ENCODE results near the gene ACAD9. TPM values are rescaled to one million over a fixed set of nuclear protein-coding genes. Genes with fewer than 3 reads are reported as not detected.
A peak's percentile ranks its signal among the peaks of the same experiment; 100 is the strongest.

The ACAD9 gene
- total and polyA plus RNA-seq, 2 of the 13 experiments (the other 11 are each of a cell fraction or from before 2014, with no cell fraction given) = 15.3 to 38.2 TPM

DNA sequence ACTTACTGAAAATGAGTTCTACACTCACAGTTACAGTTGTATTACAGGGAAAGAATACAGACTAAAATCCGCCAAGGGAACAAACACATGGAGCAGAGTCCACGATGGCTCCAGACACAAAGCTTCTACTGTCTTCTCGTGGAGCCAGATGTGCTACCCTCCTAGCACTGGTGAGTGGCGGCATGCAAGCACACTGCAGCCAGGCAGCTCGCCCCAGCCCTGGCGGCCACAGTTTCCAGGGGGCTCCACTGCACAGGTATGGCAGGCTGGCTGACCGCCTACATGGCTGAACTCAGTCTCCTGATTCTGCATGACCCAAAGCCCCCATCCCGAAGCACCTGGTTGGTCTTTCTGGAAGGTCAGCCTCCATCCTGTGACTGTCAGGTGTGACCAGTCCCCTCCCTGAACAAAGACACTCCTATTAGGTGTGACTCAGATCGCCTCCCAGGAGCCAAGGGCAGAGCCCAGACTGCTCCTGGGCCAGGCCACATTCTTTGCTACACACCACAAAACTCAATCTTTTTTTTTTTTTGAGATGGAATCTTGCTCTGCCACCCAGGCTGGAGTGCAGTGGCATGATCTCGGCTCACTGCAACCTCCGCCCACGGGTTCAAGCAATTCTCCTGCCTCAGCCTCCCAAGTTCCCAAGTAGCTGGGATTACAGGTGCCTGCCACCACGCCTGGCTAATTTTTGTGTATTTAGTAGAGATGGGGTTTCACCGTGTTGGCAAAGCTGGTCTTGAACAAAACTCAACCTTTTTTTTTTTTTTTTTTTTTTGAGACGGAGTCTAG lies 62.9 kb downstream of the ACAD9 start (continued):
- TF ChIP-seq, protein P1, sequence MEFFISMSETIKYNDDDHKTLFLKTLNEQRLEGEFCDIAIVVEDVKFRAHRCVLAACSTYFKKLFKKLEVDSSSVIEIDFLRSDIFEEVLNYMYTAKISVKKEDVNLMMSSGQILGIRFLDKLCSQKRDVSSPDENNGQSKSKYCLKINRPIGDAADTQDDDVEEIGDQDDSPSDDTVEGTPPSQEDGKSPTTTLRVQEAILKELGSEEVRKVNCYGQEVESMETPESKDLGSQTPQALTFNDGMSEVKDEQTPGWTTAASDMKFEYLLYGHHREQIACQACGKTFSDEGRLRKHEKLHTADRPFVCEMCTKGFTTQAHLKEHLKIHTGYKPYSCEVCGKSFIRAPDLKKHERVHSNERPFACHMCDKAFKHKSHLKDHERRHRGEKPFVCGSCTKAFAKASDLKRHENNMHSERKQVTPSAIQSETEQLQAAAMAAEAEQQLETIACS (CRISPR knock-in tag; IDR thresholded peaks at IDR 0.05) = no peak
- TF ChIP-seq ZMYM4 (CRISPR knock-in tag; IDR thresholded peaks at IDR 0.05) (peak; percentile 44; the same call in 1 of the 2 replicates), TOPORS (CRISPR knock-in tag; IDR thresholded peaks at IDR 0.05) (no peak), ZNF691 (CRISPR knock-in tag; IDR thresholded peaks at IDR 0.05; ENCODE audit: borderline replicate concordance, low read depth) (no peak), RARA (CRISPR knock-in tag; IDR thresholded peaks at IDR 0.05) (no peak), ATAD3A (CRISPR knock-in tag; IDR thresholded peaks at IDR 0.05) (no peak), ZNF614 (CRISPR knock-in tag; IDR thresholded peaks at IDR 0.05; ENCODE audit: borderline replicate concordance) (peak; percentile 41; the same call in 1 of the 2 replicates), TBX3 (IDR thresholded peaks at IDR 0.05; ENCODE audit: borderline replicate concordance) (no peak), MAFG (CRISPR knock-in tag; IDR thresholded peaks at IDR 0.05) (no peak), SMC3 (IDR thresholded peaks at IDR 0.05; ENCODE audit: low read length) (no peak), MEIS1 (CRISPR knock-in tag; IDR thresholded peaks at IDR 0.05; ENCODE audit: borderline replicate concordance) (no peak), KLF15 (CRISPR knock-in tag; IDR thresholded peaks at IDR 0.05; ENCODE audit: borderline replicate concordance) (no peak), ZNF407 (CRISPR knock-in tag; IDR thresholded peaks at IDR 0.05; ENCODE audit: not compliant biosample characterization) (no peak)
- TF ChIP-seq, protein P2, sequence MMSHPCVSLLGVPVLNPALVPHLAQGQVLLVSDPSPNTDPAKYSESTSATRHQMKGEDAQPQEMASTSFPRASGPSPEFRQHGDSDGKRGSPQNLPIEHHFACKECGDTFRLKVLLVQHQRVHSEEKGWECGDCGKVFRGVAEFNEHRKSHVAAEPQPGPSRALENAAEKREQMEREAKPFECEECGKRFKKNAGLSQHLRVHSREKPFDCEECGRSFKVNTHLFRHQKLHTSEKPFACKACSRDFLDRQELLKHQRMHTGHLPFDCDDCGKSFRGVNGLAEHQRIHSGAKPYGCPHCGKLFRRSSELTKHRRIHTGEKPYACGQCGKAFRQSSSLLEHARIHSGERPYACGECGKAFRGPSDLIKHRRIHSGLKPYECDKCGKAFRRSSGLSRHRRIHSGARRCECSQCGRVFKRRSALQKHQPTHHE (CRISPR knock-in tag; IDR thresholded peaks at IDR 0.05; ENCODE audit: borderline replicate concordance) = no peak
- TF ChIP-seq, protein P3, sequence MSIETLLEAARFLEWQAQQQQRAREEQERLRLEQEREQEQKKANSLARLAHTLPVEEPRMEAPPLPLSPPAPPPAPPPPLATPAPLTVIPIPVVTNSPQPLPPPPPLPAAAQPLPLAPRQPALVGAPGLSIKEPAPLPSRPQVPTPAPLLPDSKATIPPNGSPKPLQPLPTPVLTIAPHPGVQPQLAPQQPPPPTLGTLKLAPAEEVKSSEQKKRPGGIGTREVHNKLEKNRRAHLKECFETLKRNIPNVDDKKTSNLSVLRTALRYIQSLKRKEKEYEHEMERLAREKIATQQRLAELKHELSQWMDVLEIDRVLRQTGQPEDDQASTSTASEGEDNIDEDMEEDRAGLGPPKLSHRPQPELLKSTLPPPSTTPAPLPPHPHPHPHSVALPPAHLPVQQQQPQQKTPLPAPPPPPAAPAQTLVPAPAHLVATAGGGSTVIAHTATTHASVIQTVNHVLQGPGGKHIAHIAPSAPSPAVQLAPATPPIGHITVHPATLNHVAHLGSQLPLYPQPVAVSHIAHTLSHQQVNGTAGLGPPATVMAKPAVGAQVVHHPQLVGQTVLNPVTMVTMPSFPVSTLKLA (IDR thresholded peaks at IDR 0.05) = no peak

Measured in HepG2 (cell line).